GM19099 (cell line): Measurements from ENCODE around the gene PRELID3B.

ENCODE experiments used
- POLR2A ChIP-seq: IDR thresholded peaks from 3 replicates; pipeline ENCODE4 v1.6.1; 2011; ENCODE audit warnings: low read depth; ENCODE audit not compliant: insufficient read length; ENCODE audit errors: extremely low read depth

Gene PRELID3B

GRCh38 chr20:59008715-59009336 lies 33.8 kb downstream of the PRELID3B start:
- no peak for TF ChIP-seq POLR2A

GRCh38 chr20:59007665-59008511 lies 34.7 kb downstream of the PRELID3B start:
- peak; percentile 47 for TF ChIP-seq POLR2A

GRCh38 chr20:59006864-59007664 lies 35.5 kb downstream of the PRELID3B start, which contains the start of gene CTSZ:
Gene CTSZ (minus strand): TSS chr20:59007254. CDS start chr20:59007128, 126 bp downstream.
- TF ChIP-seq POLR2A: peak; percentile 84

GRCh38 chr20:59006167-59006863 lies 36.3 kb downstream of the PRELID3B start:
- no peak for TF ChIP-seq POLR2A

- TF ChIP-seq POLR2A: no peak
Observed at GRCh38 chr20:59005523-59006166, 36.9 kb downstream of the PRELID3B start.

- peak; percentile 64 for TF ChIP-seq POLR2A
Observed at GRCh38 chr20:59004763-59005522, 37.6 kb downstream of the PRELID3B start.

- no peak for TF ChIP-seq POLR2A
Observed at GRCh38 chr20:59004493-59004762, 38.2 kb downstream of the PRELID3B start.

- TF ChIP-seq POLR2A: no peak
Observed at GRCh38 chr20:59003836-59004492, 38.6 kb downstream of the PRELID3B start.

- TF ChIP-seq POLR2A: no peak
Observed at GRCh38 chr20:59002874-59003399, 39.6 kb downstream of the PRELID3B start.

GRCh38 chr20:59002388-59002787 lies 40.2 kb downstream of the PRELID3B start:
- no peak for TF ChIP-seq POLR2A

GRCh38 chr20:59001449-59002171 lies 41.0 kb downstream of the PRELID3B start:
- peak; percentile 8 for TF ChIP-seq POLR2A

- no peak for TF ChIP-seq POLR2A
Observed at GRCh38 chr20:59001068-59001448, 41.5 kb downstream of the PRELID3B start.
